Right forelimb (tissue), 1 donor: ENCODE measurements around the gene CD200R1L.
"Not testable (repeated sequence)": the region's sequence is repeated elsewhere in the genome, so short reads cannot be mapped to it uniquely, and the experiment has no call there.

Source experiments
- DNase-seq: peaks from one replicate; pipeline ENCODE4 v3.0.0-alpha.2; 2018

Gene CD200R1L

GRCh38 chr3:112846764-112847163 lies at the start of gene CD200R1L:
Gene CD200R1L, minus strand, starts transcription at chr3:112846864. Its CDS starts 17,497 bp downstream, at chr3:112829367.
- DNase-seq = no peak

DNA sequence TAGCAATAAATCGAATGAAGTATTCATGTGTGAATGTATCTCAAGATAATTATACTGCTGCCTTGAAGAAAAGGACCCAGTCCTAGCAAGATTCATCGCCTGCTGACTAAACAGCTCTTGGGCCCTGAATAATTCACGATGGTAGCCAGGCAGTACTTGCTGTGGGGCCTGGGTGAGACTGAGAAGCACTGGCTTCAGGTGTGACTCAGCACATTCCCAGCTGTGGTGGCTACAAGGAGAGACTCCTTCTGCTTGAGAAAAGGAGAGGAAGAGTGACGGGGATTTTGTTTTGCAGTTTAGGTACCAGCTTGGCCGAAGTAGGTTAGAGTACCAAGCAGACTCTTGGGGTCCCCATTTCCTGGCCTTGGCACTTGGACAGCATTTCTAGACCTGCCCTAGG lies 47.6 kb upstream of the CD200R1L start:
- no peak for DNase-seq

DNA sequence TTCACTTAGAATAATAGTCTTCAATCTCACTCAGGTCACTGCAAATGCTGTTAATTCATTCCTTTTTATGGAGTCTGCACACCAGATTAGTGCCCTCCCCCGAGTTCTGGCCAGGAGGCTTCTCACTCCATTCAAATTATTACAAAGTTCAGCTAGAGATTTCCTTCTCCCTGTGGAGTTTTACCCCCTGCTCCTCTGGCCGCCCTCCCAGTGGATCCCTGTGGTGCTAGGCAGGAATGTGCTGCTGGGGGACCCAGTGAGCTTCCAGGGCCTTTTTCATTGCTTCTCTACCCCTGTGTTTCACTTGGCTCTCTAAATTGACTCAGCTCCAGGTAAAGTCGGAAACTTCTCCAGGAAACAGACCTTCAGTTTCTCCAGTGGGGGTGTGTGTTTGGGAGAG lies 42.7 kb upstream of the CD200R1L start:
- no peak for DNase-seq

DNA sequence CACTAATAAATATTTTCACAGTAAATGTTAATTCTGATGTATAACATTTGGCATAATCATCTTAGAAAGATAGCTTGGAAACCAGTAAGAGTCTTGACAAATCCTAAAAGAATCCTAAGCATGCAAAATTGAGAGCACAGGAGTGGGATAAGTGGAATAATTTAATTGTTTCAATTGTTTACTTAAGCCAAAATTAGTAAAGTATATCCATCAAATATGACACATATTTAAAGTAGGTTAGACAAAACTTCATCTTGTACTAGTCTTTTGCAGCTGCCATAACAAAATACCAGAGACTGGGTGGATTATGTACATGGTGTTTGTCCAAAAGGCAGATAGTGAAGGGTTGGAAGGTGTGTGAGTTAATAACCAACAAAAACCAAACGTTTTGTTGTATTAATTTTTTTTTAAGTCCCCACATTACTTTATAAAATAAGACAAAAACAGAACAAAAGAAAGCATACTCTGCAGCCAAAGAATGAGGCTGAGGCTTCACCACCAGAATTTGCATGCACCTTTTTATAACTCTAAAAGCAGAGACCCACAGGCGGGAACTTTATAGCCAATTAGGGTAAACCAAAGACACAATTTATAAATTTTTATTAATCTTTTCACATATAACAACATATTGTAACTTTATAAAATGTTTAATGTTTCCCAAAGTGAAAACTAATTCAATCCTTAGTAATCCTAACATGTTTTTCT lies 41.9 kb upstream of the CD200R1L start:
- no peak for DNase-seq

DNA sequence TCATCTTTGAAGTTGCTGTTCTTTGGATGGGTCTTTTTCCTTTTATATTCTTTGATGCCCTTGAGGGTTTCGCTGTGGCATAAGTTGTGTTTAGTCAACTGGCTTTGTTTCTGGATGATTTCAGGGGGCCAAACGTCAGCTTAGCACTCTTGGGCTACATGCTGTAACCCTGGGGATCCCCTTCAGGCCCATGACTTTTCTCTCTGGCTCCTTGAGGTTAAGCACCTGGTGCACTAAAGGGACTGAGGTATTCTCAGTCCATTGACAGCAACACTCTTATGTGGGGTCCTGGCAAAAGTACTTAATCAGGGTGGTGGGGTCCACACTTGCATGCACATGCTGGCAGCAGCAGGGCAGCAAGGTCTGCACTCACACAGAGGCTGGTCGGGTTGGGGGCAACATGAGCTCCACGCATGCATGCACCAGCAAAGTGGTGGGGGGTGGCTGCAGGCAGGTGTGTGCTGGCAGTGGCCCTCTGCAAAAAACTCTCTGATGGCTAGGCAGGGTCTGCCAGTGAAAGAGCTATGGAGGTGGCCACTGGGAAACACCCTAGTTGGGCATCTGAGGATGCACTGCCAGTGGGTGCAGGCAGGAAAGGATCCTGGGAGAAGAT lies 38.1 kb upstream of the CD200R1L start:
- DNase-seq = no peak

DNA sequence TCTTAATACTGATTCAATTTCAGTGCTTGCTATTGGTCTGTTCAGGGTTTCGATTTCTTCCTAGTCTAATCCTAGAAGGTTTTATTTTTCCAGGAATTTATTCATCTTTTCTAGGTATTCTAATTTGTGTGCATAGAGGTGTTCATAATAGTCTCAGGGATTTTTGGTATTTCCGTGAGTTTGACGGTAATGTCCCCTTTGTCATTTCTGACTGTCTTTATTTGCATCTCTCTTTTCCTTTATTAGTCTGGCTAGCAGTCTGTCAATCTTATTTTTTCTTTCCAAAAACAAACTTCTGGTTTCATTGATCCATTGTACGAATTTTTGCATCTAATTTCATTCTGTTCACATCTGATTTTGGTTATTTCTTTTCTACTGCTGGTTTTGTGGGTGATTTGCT lies 35.2 kb upstream of the CD200R1L start:
- DNase-seq = no peak

GRCh38 chr3:112875561-112875960 lies 28.9 kb upstream of the CD200R1L start:
- DNase-seq = no peak

DNA sequence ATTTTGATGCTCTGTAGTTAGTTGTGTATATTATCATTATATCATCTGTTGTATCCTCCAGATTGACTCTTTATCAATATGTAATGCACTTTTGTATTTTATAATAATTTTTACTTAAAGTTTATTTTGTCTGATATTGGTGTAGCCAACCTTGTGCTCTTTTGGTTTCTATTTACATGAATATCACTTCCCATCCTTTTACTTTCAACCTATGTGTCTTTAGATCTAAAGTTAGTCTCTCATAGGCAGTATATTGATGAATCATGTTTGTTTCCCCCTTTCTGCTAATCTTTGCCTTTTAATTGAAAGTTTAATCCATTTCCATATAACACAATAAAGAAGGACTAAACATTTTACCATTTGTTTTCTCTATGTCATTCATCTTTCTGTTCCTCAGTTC lies 28.1 kb upstream of the CD200R1L start:
- DNase-seq = no peak

- no peak for DNase-seq
Observed at GRCh38 chr3:112873632-112874031, 27.0 kb upstream of the CD200R1L start.

GRCh38 chr3:112871735-112872134 lies 25.1 kb upstream of the CD200R1L start:
- no peak for DNase-seq

DNA sequence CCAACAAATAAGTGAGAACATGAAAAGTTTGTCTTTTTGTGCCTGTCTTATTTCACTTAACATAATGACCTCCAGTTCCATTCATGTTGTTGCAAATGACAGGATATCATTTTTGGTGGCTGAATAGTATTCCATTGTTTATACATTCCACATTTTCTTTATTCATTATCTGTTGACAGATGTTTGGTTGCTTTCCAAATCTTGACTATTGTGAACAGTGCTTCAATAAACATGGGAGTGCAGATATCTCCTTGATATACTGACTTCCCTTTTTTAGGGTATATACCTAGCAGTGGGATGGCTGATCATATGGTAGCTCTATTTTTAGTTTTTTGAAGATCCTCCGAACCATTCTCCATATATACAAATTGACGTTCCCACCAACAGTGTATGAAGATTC lies 19.1 kb upstream of the CD200R1L start:
- no peak for DNase-seq

DNA sequence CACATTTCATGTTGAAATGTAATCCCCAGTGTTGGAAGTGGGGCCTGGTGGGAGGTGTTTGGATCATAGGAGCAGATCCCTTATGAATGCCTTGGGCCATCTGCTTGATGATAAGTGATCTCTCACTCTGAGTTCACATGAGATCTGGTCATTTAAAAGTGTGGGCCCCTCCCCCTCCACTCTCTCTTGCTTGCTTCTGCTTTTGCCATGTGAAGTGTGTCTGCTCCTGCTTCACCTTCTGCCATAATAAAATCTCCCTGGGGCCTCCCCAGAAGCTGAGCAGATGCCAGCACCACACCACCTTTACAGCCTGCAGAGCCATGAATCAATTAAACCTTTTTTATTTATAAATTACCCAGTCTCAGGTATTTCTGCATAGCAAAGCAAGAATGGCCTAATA lies 14.2 kb upstream of the CD200R1L start:
- DNase-seq = no peak

DNA sequence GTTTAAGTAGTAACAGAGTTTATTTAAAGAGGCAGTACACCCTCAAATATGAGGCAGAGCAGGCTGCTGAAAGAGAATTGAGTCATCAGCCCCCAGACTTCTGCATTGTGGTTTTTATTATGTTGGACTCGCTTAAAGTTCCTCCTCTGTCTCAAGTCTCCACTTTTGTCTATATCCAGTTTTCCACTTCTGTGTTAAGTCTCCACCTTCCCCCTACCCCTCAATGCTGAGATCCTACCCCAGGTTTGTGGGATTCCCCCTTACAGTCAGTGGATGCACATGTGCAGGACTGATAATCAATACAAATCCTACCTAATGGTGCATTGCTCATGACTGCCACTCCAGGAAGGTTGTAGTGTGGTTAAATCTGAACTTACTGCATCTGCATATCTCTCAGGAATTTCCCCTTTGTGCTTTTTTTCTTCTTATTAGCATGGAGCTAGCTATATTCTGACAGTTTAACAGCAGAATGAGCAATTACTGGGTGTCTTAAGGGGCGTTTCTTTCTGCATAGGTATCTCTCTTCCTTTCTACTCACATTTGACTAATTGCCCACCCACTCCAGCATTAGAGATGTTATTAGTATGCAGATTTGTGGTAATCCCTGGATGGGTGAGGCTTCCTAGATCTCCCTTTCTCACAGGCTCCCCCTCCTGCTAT lies 11.9 kb upstream of the CD200R1L start:
- no peak for DNase-seq

DNA sequence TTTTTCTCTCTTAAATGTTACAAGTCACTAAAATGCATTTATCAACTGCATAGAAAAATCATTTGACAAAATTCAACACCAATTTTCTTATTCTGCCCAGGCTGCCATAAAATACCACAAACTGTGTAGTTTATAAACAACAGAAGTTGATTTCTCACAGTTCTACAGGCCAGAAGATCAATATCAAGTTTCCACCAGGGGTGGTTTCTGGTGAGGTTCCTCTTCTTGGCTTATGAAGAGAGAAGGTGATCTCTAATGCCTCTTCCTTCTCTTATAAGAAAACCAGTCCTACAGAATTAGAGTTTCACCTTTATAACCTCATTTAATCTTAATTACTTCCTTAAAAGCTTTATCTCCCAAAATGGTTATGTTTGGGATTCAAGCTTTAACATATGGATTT lies 10.9 kb upstream of the CD200R1L start:
- DNase-seq = no peak

GRCh38 chr3:112856537-112856936 lies 9.9 kb upstream of the CD200R1L start:
- no peak for DNase-seq

DNA sequence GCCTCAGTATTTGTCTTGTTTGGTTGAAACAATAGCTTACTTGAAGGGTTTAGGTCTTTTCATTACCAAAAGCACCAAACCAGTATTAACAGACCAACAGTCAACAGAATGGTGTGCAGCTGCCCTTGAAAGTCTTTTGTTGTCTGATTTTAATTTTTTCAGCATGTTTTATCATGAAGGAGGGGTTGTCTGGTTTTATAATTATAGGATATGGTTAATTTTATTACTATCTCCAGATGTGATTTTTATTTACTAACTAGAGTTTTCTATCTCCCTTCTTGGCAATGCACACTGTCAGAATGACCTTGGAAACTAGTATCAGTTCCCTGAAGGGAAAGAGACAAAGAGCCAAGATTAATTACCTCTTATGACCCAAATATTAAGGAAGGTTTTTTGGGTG lies 9.2 kb upstream of the CD200R1L start:
- DNase-seq = no peak

DNA sequence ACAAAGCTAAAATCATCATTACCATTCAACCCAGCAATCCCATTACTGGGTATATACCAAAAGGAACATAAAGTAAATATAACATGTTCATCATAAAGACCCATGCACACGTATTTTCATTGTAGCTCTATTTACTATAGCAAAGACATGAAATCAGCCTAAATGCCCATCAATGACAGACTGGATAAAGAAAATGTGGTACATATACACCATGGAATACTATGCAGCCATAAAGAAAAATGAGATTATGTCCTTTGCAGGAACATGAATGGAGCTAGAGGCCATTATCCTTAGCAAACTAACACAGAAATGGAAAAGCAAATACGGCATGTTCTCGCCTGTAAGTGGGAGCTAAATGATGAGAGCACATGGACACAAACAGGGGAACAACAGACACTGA lies 8.4 kb upstream of the CD200R1L start:
- DNase-seq = not testable (repeated sequence)

DNA sequence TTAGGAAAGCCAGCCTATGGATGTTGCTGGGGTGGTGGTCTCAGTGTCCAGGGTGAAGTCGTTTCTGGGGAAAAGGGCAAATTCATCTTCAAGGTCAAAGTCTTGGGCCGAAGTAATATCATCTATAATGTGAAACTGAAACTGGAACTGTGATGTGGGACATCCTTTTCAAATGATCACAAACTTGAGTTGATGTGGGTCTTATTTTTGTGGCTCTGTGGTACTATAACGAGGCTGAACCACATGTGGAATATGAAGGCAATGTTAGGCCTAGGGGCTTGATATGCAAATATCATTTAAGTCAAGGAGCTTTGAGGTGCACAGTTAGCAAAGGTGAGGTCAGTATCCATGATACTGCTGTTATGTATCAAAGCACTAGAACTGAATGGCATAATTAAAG lies 1.5 kb upstream of the CD200R1L start:
- no peak for DNase-seq

- DNase-seq = no peak
Observed at GRCh38 chr3:112847692-112848091, 1.0 kb upstream of the CD200R1L start.

- DNase-seq = no peak
Observed at GRCh38 chr3:112845772-112846171, 892 bp downstream of the CD200R1L start.

GRCh38 chr3:112829046-112829445 lies 17.6 kb downstream of the CD200R1L start:
- no peak for DNase-seq

GRCh38 chr3:112822064-112823055 lies 24.3 kb downstream of the CD200R1L start:
- DNase-seq = no peak

DNA sequence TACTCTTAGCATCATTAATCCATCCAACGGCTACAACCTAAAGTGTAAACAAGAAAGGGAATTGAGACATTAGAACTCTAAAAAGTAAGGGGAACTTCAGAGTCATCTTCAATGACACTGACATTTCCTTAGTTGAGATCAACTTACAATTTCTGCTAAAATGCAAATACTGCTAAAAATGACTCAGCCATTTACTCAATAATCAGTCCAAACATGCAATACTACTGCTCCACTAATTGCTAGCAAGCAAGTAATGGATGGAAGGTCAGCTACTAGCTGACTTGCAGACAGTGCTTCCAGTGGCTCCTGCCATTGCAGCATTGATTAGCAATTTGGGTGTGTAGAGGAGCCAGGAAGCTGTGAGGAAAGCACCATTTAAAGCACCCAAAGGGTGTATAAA lies 28.4 kb downstream of the CD200R1L start:
- DNase-seq = no peak
